CD4-positive, alpha-beta T cell (primary cell): ENCODE results near the gene RBMS3. TPM values are rescaled to one million over a fixed set of nuclear protein-coding genes. Genes with fewer than 3 reads are reported as not detected.

Experiments
- ATAC-seq: fragments of 200-7000 bp; cut with Tn5 transposase; one replicate; pipeline ENCODE4 v1.10.0; 2022; ENCODE audit warnings: mild to moderate bottlenecking; ENCODE audit not compliant: poor library complexity
- CTCF ChIA-PET: fragments of 350-600 bp; sonication (Branson Sonifier 250); formaldehyde crosslinking; loops from one replicate; lab custom pipeline; 2021; ENCODE audit warnings: antibody characterized with exemption, inconsistent platforms; lab: Charles Lee
- POLR2A ChIA-PET: fragments of 350-600 bp; sonication (Branson Sonifier 250); formaldehyde crosslinking; loops from one replicate; lab custom pipeline; 2021; ENCODE audit warnings: antibody characterized with exemption, inconsistent platforms; lab: Charles Lee
- DNase-seq, 14 experiments: peaks; one replicate each; pipeline ENCODE4 v3.0.0-alpha.2; 2013 to 2020; ENCODE audit warnings: mixed read lengths in 2 of 14
- H3K27ac ChIP-seq, 2 donors: one replicate each; pipeline versions ENCODE4 v1.5.1 to v1.7.0; 2013; ENCODE audit warnings: low read length in 2 of 2, low read depth in 1 of 2, mild to moderate bottlenecking in 1 of 2
- H3K27me3 ChIP-seq, 2 experiments: 1 replicate in 1 of 2; 2 replicates in 1 of 2; pipeline versions ENCODE4 v1.6.1 to v1.7.0; 2013; ENCODE audit warnings: low read length in 2 of 2, control low read depth in 1 of 2, mild to moderate bottlenecking in 1 of 2, moderate library complexity in 1 of 2; ENCODE audit not compliant: insufficient read depth in 2 of 2, control insufficient read depth in 1 of 2
- H3K36me3 ChIP-seq: one replicate; pipeline ENCODE4 v1.6.1; 2013; ENCODE audit warnings: low read length, control low read depth; ENCODE audit not compliant: insufficient read depth
- H3K4me1 ChIP-seq: one replicate; pipeline ENCODE4 v1.6.1; 2013; ENCODE audit warnings: low read length, control low read depth; ENCODE audit not compliant: insufficient read depth
- H3K4me3 ChIP-seq: one replicate; pipeline ENCODE4 v1.5.1; 2013; ENCODE audit warnings: mild to moderate bottlenecking, low read length, moderate library complexity
- H3K9me3 ChIP-seq, 2 experiments: 1 replicate in 1 of 2; 2 replicates in 1 of 2; pipeline versions ENCODE4 v1.6.1 to v1.7.0; 2013; ENCODE audit warnings: low read length in 2 of 2, mild to moderate bottlenecking in 2 of 2, control low read depth in 1 of 2, moderate library complexity in 1 of 2; ENCODE audit not compliant: control insufficient read depth in 1 of 2, insufficient read depth in 1 of 2
- H3K27ac Mint-ChIP-seq: one replicate; pipeline ENCODE4 v1.8.0; 2020; ENCODE audit warnings: mixed read lengths
- H3K27me3 Mint-ChIP-seq: one replicate; pipeline ENCODE4 v1.8.0; 2021; ENCODE audit warnings: mixed read lengths
- H3K36me3 Mint-ChIP-seq: one replicate; pipeline ENCODE4 v1.8.0; 2021; ENCODE audit warnings: low read depth, mixed read lengths
- H3K4me1 Mint-ChIP-seq: one replicate; pipeline ENCODE4 v1.8.0; 2021; ENCODE audit warnings: low read depth, mixed read lengths
- H3K4me3 Mint-ChIP-seq: one replicate; pipeline ENCODE4 v1.8.0; 2020; ENCODE audit warnings: mild to moderate bottlenecking, mixed read lengths
- H3K9me3 Mint-ChIP-seq: one replicate; pipeline ENCODE4 v1.8.0; 2020; ENCODE audit warnings: mixed read lengths
- intact Hi-C, 2 experiments: fragments of 100-400 bp; cut with DNase I in 1 of 2; cut with micrococcal nuclease in 1 of 2; formaldehyde crosslinking; loops; one replicate each; pipeline versions ENCODE4 v1.15.1 to v1.9.0; 2023 to 2025; cut with DNase I, micrococcal nuclease
- total RNA-seq, 174 experiments: library from RNA in 2 of 174; stranded (reverse) in 2 of 174; gene quantifications; one replicate each; pipeline ENCODE4 v1.2.3 and lab custom pipeline; 2021 to 2026
- TF ChIP-seq, protein P1 (sequence below): fragments of 200-600 bp; IDR thresholded peaks from one replicate; pipeline ENCODE4 v1.8.0; 2022; ENCODE audit warnings: antibody characterized with exemption, mild to moderate bottlenecking

Gene RBMS3
- total RNA-seq, 2 experiments from 2014 or later = 1.6 to 1.7 TPM

DNA sequence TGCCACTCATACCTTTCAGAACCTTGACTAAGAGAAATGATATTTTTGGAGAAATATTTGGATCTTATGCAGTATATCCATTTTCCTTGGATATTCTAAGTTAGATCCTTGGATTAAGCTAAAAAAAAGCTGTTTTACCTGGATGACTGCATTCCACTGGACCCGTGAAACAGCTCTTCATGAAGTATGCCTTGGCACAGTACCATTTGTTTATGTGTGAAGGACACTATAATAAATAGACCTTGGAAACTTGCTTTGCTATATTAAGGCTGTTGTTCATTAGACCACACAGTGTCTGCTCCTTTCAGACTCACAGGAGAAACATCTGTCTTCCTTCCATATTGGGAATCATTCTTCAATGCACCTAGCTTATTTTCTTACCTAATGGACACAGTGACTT is 674.5 kb downstream of the RBMS3 start:
- POLR2A ChIA-PET = no interaction called here
- Histone ChIP-seq H3K27me3 (no peaks in the 10 kb centered on the region), H3K27ac (no peak overlapping the region), H3K4me3 (no peak overlapping the region), H3K36me3 (no peaks in the 10 kb centered on the region), H3K4me1 (no peaks in the 10 kb centered on the region), H3K9me3 (no peaks in the 10 kb centered on the region)
- Mint-ChIP-seq H3K9me3 (no peaks in the 10 kb centered on the region), H3K4me3 (no peak overlapping the region), H3K27ac (no peak overlapping the region), H3K4me1 (no peaks in the 10 kb centered on the region), H3K36me3 (no peaks in the 10 kb centered on the region), H3K27me3 (peaks cover 8% of the 10 kb centered on the region)
- intact Hi-C loops = no loop called here
- CTCF ChIA-PET = no interaction called here
- DNase-seq (no peak), ATAC-seq (no peak)
- TF ChIP-seq, protein P1, sequence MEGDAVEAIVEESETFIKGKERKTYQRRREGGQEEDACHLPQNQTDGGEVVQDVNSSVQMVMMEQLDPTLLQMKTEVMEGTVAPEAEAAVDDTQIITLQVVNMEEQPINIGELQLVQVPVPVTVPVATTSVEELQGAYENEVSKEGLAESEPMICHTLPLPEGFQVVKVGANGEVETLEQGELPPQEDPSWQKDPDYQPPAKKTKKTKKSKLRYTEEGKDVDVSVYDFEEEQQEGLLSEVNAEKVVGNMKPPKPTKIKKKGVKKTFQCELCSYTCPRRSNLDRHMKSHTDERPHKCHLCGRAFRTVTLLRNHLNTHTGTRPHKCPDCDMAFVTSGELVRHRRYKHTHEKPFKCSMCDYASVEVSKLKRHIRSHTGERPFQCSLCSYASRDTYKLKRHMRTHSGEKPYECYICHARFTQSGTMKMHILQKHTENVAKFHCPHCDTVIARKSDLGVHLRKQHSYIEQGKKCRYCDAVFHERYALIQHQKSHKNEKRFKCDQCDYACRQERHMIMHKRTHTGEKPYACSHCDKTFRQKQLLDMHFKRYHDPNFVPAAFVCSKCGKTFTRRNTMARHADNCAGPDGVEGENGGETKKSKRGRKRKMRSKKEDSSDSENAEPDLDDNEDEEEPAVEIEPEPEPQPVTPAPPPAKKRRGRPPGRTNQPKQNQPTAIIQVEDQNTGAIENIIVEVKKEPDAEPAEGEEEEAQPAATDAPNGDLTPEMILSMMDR = no peak

DNA sequence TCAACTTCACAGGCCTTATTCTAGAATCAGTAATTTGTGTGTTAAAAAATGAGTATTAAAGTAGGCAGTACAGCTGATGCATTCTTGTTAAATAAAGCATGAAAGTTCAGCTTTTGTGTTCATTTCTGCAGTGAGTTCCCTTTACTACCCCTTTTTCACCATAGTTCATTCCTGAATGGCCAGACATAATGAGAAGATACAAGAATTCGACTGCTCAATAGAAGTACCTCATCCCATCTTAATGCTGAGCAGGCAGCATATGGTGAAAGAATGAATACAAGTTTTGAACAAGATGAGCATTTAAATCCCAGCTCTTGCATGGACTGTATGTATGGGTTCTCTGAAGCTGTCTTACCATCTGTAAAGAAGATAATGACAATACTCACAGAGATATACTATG is 677.9 kb downstream of the RBMS3 start:
- H3K4me1 ChIP-seq = no peaks in the 10 kb centered on the region
- CTCF ChIA-PET = no interaction called here
- Mint-ChIP-seq H3K9me3 (no peaks in the 10 kb centered on the region), H3K4me3 (no peak overlapping the region), H3K27ac (no peak overlapping the region), H3K4me1 (no peaks in the 10 kb centered on the region), H3K36me3 (no peaks in the 10 kb centered on the region), H3K27me3 (peaks cover 8% of the 10 kb centered on the region)
- TF ChIP-seq, protein P1 = no peak
- POLR2A ChIA-PET = no interaction called here
- DNase-seq = no peak
- H3K36me3 ChIP-seq = no peaks in the 10 kb centered on the region
- H3K9me3 ChIP-seq = no peaks in the 10 kb centered on the region
- no peak for ATAC-seq
- no peak overlapping the region for H3K27ac ChIP-seq
- intact Hi-C loops = no loop called here
- H3K4me3 ChIP-seq = no peak overlapping the region
- no peaks in the 10 kb centered on the region for H3K27me3 ChIP-seq

DNA sequence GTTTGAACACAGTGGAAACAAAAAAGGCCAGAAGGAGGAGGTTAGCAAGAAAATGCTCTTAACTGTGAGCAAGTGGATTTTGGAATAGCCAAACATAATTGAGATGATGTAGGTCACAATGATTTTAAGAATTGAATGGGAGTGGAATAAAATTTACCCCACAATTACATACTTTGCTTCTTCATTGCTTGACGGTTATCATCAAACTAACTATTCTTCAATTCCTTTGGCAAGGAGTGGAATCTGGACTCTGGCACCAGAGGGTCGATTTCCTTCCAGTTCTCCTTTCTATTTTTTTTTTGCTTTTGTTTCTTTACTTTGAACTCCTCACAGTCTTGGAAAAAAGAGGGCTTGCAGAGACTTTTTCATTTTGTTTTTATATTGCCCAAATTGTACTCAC is 691.0 kb downstream of the RBMS3 start:
- no peaks in the 10 kb centered on the region for H3K27me3 ChIP-seq
- ATAC-seq (no peak), DNase-seq (no peak)
- ChIA-PET CTCF (no interaction called here), POLR2A (no interaction called here)
- peaks cover 4% of the 10 kb centered on the region for H3K9me3 Mint-ChIP-seq
- H3K27ac ChIP-seq = no peak overlapping the region
- no peak overlapping the region for H3K4me3 Mint-ChIP-seq
- TF ChIP-seq, protein P1 = no peak
- no peak overlapping the region for H3K4me3 ChIP-seq
- no peaks in the 10 kb centered on the region for H3K4me1 ChIP-seq
- peaks cover 28% of the 10 kb centered on the region for H3K27me3 Mint-ChIP-seq
- no peaks in the 10 kb centered on the region for H3K4me1 Mint-ChIP-seq
- no peaks in the 10 kb centered on the region for H3K9me3 ChIP-seq
- no peaks in the 10 kb centered on the region for H3K36me3 ChIP-seq
- H3K27ac Mint-ChIP-seq = no peak overlapping the region
- intact Hi-C loops = no loop called here
- H3K36me3 Mint-ChIP-seq = no peaks in the 10 kb centered on the region
